GM18951 (cell line): Measurements from ENCODE around the gene FANK1.

Experiments used
- POLR2A ChIP-seq: IDR thresholded peaks from 4 replicates; pipeline ENCODE4 v1.6.1; 2011; ENCODE audit warnings: mild to moderate bottlenecking; ENCODE audit not compliant: insufficient read length, insufficient read depth; ENCODE audit errors: extremely low read depth
- in situ Hi-C: fragments of 300-500 bp; cut with MboI; formaldehyde crosslinking; loops from one replicate; pipeline ENCODE4 v1.12.0; 2022; ENCODE audit warnings: low sequenced_read_pairs, mixed read lengths, inconsistent platforms; ENCODE audit not compliant: unreplicated experiment

Gene FANK1

DNA sequence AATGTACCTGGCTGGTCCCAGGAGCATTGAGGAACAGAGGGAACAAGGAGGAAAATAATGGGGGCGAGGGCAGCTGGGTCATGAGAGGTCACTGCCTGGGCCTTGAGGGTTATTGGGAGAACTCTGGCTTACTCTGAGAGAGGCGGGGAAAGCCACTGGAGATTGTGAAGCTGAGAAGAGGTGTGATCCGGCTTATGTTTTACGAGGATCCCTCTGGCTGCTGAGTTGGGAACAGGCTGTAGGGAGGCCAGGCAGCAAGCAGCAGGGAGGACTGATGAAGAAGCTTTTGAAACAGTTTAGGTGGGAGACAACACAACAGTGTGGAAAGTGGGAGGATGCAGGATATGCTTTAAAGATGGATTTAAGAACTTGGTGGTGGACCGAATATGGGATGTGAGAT, 87.3 kb downstream of the FANK1 start:
- in situ Hi-C loops, result no loop called here
- no peak for TF ChIP-seq POLR2A

DNA sequence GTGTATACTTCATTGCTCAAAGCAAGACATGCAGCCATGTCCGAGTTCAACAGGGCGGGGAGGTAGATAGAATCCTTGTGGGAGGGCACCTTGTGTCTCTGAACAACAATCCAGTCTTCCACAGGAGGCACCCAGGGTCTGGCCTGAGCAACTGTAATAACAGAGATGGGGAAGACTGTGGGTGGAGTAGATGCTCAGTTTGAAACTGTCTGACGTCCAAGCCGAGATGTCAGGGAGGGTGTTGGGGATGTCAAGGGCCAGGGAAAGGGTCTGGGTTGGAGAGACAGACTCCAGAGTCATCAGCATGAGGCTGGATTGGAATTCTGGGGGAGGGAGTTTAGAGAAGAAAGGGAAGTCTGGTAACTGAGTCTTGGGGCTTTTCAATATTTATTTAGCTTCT, 88.0 kb downstream of the FANK1 start:
- in situ Hi-C loops, result no loop called here

DNA sequence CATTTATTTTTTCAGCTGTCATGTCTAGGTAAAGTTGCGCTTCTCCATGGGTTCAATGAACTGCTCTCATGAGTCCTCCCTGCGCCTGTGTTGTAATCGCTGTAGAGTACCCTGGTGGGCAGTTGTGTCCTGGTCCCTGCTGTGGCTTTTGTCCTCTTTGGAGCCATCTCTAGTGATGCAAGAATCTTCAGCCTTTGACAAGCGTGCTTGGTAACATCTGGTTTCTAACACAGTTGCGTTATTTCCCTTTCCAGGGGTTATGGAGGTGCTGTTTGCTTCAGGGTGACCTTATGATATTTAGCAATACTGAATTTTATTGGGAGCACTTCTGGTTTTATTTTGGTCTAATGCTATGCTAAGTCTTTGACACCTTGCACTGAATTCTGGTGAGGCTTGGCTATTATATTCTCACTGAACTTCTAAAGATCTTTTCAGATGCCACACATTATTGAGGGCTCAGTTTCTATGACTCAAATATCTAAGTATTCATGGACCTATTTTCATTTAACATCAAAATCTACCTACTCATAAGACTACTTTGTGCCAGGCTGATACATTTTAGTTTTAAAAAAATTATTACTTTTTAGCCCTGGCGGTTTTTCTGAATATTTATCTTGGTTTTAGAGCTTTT, 88.6 kb downstream of the FANK1 start:
- in situ Hi-C loops, result no loop called here
- no peak for TF ChIP-seq POLR2A

More for the DNA sequence above, 88.0 kb downstream of the FANK1 start:
- TF ChIP-seq POLR2A, result no peak

DNA sequence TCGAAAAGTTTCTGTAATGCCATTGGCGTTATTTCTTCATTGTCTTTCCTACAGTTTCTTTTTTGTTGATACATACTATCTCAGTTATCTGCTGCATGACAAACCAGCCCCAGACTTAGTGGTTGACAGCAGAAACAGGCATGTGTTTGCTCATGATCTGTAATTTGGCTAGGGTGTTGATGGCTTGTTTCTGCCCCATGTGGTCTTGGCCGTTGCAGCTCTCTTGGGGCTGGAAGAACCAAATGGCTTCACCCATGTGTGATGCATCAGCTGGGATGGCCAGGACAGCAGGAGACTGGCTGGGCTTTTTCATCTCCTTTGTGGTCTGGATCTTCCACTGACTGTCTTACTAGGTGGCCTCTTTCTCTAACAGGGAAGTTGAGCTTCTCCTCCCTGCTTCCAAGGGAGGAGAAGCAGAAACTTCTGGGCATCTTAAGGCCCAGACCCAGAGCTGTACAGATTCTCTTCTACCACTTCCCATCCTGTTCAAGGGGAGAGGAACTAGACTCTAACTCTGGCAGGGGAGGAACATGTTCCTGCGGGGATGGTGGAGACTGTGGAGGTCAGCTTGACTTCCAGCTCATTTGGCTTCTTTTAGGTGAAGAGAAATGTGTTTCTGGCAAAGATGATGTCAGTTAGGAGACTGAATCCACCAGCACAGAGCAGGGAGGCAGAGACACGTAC, 89.3 kb downstream of the FANK1 start:
- in situ Hi-C loops, result no loop called here
- no peak for TF ChIP-seq POLR2A

DNA sequence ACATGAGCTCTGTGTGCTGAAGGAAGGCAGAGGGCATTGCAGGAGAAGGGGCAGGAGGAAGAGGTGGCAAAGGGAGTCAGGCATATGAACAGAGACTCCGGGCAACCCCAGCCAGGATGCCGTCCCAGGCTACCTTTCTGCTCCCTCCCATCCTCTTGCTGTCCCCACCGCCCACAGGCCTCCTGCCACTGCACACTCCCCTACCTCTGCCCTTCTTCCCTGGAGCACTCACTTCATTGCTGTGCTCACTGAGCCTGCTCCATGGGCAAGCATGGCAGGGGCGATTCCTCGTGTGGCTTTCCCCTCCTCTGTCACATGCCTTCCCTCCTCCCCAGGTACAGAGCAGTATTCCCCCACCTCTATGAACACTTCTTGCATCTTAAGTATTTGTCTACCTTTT, 93.4 kb downstream of the FANK1 start:
- no peak for TF ChIP-seq POLR2A
- in situ Hi-C loops, result no loop called here

DNA sequence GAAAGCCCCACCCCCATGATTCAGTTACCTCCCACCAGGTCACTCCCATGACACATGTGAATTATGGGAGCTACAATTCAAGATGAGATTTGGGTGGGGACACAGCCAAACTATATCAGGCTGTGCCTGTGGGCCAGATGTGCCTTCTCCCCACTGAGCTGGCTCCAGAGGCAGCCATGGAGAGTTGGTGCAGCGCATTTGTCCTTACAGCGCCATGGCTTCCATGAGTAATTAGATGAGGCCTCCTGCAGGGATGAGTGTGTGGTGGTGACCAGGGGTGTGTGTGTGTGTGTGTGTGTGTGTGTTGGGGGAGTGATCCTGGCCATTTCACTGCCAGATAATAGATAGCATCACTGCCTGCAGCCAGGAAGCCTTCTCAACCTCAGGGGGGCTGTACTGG, 94.6 kb downstream of the FANK1 start:
- in situ Hi-C loops, result no loop called here
- TF ChIP-seq POLR2A, result no peak

DNA sequence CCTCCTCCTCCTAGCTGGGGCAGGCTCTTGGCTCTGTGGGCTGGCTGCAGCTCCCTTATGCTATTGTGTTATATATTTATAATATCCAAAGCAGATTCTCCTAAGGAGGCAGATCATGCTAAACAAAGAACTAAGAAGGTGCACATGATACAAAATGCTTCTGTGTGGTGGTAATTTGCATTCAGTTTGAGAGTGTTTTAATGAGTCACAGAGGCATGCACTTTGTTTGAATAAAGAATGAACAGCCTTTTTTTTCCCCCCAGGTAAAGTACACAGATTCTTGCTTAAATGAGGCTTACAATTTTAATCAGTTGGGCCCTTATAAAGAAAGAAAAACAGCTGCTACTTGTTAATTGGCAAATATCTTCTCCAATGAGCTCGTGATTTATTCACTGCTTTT, 95.0 kb downstream of the FANK1 start:
- in situ Hi-C loops, result no loop called here
- TF ChIP-seq POLR2A, result no peak

DNA sequence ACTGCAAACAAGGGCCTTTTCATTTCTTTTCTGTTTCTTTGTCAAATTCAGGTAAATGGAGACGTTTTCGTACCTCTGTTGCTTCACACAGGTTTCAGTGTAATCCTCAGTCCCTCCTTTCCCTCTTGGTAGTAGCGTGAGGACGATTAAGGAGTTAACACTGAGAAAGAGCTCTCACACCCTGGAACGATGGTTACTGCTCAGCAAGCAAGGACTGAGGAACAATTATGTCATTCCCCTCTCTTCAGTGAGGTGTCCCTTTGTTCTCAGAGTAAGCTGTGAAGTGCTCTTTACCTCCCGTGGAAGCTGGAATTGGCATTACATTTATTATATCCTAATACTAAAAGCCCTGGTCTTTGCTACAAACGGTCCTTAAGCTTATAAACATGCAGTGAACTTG, 95.9 kb downstream of the FANK1 start:
- in situ Hi-C loops, result no loop called here
- TF ChIP-seq POLR2A, result no peak

DNA sequence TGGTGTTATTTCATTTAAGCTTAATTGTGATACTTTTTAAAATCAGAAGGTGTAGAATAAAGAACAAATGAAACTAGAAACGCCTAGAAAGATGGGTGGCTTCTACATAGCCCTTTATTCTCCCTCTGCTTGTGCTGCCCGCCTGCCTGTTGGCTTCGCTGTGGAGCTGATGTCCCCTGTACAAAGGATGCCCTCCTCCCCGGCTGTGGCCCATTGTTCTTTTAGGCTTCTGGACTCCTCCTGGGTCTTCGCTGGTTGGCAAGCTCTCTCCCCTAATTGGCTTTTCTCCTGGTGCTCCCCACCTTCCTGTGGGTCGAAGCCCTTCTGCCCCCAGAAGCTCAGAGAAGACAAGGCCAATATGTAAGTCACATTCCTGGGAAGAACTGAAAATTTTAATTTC, 98.2 kb downstream of the FANK1 start:
- TF ChIP-seq POLR2A, result no peak
- in situ Hi-C loops, result no loop called here

DNA sequence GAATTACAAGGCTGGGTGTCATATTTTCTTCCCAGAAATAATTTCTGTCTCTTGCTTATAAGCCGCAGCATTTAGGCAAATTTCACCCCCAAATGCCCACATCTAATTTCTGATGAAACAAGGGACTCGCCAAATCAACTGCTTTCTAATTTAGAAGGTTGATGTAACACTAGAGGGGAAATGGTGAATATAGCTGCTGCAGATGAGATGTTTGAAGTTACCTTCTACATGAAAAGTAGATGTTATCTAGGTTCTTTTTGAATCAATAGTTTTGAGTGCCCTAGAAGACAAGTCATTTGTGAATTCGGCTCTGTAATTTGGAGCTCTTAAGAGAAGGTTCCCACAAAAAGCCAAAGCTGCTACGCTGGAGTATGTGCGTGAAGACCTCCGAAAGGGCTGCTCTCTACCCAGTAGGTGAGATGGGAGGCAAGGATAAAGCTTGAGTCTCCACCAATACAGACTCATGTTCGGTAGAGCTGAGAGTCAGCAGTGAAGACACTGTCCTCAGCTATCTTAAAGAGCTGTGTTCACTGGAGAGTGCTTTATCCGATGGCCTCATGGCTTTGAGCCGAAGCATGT, 99.5 kb downstream of the FANK1 start:
- TF ChIP-seq POLR2A, result no peak
- in situ Hi-C loops, result no loop called here

DNA sequence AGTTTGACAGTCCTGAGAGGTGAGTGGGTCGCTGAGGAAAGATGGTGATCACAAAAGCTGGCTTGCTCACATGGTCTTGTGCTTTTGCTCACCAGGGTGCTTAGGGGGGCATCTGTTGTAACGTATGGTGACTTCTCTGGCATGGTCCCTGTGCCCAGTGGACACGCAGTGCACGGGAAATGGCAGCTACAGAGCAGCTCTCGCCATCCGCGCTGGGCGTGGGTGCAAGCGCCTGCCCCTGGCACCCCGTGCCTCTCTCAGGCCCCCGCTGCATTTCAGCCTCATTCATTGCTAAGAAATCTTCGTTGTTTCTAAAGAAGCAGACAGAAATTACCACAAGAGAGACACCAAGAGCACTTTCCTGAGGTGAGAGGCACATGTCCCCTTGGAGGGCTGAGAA, 101.2 kb downstream of the FANK1 start:
- no peak for TF ChIP-seq POLR2A
- in situ Hi-C loops, result no loop called here

DNA sequence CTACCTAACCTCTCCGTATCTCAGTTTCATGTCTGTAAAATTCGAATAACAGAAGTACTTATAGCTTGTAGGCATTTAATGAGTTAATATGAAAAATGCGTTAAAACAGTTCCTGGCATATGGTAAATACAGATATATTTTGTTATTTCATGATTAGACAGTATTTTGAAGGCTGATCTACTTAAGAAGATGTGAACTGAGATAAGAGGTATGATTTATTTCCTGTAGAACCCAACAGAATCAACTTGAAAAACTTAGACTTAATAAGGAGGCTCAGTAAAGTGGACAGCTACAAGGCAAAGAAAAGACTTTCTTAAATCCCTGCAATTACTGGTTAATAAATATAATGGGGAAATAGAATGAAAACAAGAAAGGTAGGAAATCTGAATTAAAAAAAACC, 103.3 kb downstream of the FANK1 start:
- in situ Hi-C loops, result no loop called here
- no peak for TF ChIP-seq POLR2A

DNA sequence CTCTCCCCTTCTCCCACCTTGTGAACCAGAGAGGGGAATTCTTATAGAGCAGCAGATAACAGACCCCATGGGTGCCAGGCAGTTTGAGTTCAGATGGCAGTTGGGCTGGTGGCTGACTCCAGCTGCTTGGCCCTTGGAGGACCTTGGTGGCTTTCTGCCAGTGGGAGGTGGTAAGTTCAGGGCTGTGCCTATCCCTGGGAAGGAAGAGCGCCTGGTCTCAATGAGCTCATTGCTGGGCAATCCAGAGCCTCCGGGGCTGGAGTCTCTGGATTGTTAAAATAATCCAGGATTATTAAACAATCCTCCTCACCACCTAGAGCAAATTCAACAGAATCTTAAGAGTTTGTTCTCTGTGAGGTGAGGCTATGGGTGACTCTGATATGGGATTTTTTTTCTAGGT, 105.2 kb downstream of the FANK1 start:
- no peak for TF ChIP-seq POLR2A
- in situ Hi-C loops, result no loop called here

DNA sequence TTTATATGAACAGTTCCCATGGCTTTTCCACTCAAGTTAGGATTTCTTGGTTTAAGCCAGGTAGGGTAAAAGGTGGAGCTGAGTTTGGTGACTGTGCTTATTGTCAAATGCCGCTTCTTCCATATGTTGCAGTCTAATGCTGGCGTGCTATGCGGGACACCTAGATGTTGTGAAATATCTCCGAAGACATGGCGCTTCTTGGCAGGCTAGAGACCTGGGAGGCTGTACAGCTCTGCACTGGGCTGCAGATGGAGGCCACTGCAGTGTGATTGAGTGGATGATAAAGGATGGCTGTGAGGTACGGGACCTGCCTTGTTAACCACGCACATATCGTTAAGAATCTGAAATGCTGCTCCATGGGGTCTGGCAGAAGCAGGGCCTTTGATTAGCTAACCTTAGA, 108.4 kb downstream of the FANK1 start:
- no peak for TF ChIP-seq POLR2A
- in situ Hi-C loops, result no loop called here

DNA sequence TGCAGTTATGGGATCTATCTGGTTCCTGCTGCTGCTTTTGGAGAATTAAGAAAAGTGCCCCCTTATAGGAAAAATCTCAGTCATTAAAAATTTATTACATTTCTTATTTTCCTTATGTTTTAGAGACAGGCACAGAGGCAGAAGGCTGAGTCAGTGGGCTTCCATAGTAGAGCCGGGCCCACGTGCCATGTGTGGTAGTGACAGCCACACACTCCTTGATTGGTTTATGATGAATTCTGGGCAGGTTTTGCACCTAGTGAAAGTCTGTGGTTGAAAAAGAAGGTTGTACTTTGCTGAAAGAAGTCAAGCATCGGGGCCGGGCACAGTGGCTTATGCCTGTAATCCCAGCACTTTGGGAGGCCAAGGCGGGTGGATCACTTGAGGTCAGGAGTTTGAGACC, 109.9 kb downstream of the FANK1 start:
- in situ Hi-C loops, result no loop called here

DNA sequence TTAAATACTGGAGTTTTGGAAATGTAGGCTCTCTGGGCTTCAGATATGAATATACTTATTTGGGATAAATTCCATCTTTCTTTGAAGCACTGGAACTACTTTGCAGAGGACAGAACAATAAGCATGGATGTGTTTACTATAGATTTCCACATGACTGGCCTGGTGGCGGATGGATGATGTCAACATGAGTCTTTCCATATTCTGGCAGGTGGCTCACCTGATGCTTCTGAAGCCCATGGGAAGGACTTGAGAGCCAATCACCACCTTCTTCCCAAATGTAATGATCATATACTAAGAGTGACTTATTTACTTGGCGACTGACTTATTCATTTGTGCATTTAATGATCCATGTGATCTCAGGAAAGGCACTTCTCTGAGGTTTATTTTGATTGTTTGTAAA, 110.5 kb downstream of the FANK1 start:
- TF ChIP-seq POLR2A, result no peak
- in situ Hi-C loops, result no loop called here

More for the DNA sequence above, 109.9 kb downstream of the FANK1 start:
- no peak for TF ChIP-seq POLR2A
